GM18873 (cell line): ENCODE data around the gene ALG6.
"Not testable (repeated sequence)": the region's sequence is repeated elsewhere in the genome, so short reads cannot be mapped to it uniquely, and the experiment has no call there.

Source experiments
- ATAC-seq: cut with Tn5 transposase; IDR thresholded peaks from one replicate; pipeline ENCODE4 v1.9.1; 2021; ENCODE audit warnings: mild to moderate bottlenecking, moderate library complexity, moderate number of reproducible peaks; ENCODE audit not compliant: unreplicated experiment, low FRiP score

Gene ALG6

DNA sequence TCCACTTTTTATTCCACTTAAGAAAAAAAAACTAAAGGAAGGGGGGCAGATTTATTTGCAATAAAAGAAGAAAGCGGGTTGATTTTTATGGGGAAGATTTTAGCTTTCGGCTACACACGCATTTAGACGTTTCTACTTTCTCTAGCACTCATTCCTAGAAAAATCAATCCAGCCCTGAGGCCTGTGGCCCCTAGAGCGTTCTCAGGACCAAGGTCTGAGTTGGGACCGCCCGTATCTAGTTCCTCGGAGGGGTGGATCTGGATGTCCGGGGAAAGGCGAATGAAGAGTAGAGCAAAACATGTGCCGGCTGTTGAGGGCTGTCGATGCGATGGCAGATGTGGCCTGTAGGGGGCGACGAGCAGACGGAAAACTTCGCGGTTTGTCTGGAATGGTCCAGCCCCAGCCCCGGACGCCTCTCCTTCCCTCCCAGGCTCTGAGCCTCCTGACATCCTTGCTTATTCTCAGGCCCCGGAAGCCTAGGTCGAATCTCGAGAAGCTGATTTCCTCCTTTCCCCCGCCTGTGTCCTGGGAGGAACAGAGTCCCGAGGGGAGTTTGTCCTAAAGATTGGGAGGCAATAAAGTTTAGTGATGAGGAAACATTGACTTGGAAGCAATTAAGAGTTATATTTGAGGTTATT lies 39.9 kb upstream of the ALG6 start:
- no peak for ATAC-seq

DNA sequence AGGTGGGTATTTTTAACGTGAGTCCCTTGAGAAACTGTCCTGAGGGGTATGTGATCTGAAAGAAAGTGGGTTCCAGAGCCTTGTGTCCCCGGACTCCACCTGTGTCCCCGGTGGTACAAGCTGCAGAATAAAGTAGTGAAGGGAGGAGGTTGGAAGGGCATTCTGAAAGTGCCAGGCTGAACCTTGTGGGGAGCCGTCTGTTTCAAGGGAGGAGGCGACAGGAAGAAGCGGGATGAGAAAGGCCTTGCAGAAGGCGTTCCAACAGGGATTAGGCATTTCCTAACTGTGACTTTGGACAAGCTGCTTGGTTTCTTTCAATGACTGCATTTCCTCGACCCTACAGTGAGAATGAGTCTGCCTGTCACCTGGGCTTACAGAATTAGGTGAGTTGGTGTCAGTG lies 39.3 kb upstream of the ALG6 start:
- ATAC-seq = no peak

GRCh38 chr1:63328781-63329180 lies 38.6 kb upstream of the ALG6 start:
- ATAC-seq = no peak

DNA sequence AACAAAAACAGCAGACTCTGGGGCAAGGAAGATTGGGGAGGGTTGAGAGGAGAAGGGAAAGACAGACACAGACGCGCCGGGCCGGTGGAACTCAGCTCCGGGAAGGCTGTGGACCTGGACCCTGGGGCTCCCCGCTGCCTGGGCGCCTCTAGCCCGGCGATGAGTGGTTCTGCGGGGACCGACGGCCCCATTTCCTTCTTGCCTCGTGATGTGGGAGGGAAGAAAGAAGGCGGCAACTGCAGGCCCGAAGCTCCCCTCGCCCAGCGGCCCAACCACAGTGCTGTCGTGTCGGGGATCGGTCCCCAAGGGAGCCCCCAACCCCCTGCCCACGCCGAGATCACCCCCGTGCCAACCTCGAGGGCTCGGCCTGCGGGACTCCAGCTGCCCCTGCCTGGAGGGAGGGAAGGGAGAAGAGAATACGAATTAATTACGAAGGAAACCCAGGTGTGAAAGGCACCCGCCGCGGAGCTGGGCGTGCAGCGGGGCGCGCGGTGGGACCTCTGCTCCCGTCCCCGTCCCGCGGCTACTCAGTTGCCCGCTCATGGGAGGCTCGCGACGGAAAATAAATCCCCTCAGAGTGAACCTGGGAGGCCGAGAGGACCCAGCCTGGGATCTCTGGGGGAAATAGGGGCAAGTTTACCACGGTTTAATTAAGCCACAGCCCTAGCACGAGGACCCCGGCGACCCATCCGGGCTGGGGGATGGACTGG lies 37.7 kb upstream of the ALG6 start:
- no peak for ATAC-seq

DNA sequence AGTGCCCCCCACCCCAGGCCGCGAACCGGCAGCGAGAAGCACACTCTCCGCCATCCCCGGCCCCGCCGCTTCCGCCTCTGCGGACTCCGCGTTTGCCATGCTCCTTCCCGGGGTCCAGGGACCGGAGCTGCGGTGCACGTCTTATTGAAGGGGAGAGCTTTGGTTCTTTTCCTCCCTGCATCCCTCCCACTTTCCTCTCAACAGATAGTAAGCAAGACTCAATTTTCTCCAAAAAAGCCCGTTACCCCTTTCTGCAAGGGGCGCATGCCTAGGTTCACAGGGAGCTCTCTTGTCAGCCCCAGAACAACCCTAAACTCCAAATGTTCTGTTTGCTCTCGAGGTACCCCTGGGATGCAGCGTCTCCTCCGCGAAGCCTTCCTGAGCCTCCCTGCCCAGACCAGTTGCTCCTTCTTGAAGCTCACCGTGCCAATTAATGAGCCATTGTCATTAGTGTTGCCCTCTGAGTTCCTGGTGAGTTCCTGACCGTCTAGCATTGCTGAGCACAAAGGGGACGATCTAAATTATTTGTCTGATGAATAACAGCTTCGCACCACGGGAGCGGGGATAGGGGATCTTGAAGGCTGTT lies 37.0 kb upstream of the ALG6 start:
- no peak for ATAC-seq

DNA sequence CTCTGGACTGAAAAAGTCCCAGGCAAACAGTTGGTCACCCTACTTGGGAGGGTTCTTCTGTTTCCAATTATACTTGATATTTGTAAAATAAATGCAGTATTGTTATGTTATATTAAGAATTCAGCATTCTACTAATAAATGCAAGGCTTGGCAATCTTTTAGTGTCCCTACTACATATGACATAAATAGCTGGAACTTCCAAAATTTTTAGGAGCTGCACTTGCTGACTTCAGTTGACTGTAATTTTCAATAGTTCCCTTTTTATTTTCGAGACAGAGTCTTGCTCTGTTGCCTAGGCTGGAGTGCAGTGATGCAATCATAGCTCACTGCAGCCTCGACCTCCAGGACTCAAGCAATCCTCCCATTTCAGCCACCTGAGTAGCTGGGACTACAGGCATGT lies 25.0 kb upstream of the ALG6 start:
- no peak for ATAC-seq

DNA sequence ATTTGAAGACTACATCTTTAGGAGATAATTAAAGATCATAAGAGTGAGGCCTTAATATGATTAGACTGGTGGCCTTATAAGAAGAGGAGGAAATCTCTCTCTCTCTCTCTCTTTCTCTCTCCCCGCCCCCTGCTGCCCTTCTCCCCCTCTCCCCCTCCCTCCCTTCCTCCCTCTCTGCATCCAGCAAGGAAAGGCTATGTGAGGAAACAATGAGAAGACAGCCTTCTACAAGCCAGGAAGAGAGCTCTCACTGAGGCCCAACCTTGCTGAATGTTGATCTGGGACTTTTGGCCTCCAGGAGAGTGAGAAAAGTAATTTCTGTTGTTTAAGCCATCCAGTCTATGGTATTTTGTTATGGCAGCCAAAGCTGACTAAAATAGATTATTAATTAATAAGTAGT lies 23.5 kb upstream of the ALG6 start:
- no peak for ATAC-seq

- no peak for ATAC-seq
These were observed 17.1 kb upstream of the ALG6 start for GRCh38 chr1:63350320-63350719.

DNA sequence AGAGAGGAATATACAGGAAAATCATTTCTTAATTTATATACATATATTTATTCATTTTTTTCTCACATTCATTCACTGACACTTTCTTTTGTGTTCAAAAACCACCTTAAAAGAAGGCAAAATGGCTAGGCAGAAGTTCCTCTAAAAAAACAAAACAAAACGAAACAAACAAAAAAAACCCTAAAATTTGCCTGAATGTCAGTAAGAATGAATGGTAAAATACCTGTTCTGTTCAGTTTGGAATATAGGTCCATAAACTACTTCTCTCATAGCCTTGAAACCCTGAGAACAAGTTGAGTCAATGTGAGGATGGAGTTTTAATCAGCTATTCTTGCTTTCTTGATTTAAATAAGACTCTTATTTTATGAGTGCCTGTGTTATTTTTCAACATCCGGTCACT lies 14.7 kb upstream of the ALG6 start:
- ATAC-seq = no peak

GRCh38 chr1:63356234-63356633 lies 11.2 kb upstream of the ALG6 start:
- not testable (repeated sequence) for ATAC-seq

GRCh38 chr1:63359561-63359960 lies 7.9 kb upstream of the ALG6 start:
- no peak for ATAC-seq

DNA sequence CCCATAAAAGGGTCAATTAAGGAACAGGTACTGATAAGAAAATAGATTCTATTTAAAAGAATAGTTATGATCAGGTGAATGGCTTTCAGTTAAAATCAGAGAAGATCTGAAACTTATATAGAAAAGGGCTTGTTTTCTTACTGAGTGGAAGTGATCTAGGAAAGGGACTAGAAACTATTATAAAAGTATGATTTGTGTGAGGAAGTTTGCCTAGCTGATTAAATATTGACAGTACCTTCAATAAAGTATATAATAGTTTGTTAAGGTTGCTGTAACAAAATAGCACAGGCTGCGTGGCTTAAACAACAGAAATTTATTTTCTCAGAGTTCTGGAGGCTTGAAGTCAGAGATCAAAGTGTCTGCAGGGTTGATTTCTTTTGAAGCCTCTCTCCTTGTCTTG lies 5.4 kb upstream of the ALG6 start:
- no peak for ATAC-seq

DNA sequence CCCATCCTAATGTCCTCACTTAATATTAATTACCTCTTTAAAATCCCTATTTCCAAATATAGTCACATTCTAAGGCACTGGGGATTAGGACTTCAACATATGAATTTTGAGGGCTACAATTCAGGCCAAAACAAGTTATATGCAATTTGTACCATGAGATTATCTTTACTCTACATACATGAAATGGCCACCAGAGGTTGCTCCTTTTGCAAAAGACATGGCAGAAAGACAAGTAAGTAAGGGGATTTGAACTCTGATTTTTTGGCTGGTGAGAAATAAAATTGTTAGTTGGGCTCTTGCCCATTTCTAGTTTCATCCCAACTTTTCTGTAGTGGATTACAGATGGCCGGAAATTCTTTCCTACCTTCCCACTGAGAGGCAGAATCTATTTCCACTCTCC lies 4.8 kb upstream of the ALG6 start:
- no peak for ATAC-seq

GRCh38 chr1:63363014-63363413 lies 4.4 kb upstream of the ALG6 start:
- no peak for ATAC-seq

DNA sequence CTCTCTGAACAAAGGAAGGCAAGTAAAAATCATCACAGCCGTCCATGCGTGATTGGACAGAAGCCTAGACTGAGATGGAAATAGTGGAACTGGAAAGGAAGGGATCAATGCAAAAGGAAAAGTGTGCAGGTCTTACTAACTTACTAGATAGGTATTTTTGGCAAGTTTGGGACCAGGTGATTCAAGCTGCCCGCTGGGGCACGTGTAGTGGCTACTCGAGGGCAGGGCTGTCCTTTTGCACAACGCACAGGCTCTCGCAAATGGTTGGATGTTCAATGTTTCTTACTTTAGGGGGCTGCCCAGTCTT lies 566 bp upstream of the ALG6 start:
- no peak for ATAC-seq

DNA sequence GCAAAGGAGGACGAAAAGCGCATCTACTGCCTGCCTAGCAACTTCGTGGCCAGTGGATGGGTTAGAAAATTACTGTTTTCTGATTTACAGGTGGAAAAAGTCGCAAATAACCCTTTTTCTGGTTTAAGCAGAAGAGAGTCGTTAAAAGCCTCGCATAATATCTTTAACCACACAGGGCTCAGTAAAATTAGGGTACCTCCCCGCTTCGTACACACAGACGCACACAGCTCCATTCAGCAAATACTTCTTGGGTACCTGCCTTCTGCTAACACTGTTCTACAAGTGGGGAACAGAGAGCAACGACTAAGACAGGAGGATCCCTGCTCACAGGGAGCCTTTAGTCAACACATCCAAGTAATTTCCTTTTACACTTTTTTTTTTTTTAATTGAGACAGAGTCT lies 704 bp downstream of the ALG6 start:
- ATAC-seq = no peak

- ATAC-seq = no peak
These were observed 12.2 kb downstream of the ALG6 start for GRCh38 chr1:63379583-63379982.

DNA sequence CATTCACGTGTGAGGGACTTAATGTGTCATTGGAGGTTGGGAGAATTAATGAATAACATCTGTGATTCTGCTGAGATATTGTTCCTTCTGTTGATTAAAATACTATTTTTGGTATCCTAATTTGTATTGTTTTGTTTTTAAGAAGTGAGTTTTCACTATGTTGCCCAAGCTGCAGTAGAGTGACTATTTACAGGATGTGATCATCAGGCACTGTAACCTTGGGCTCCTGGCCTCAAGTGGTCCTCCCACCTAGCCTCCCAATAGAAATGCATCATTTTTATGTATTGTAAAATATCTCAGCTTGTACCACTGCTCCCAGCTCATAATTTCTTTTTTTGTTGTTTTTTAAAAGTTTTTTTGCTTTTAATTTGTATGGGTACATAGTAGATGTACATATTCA lies 14.3 kb downstream of the ALG6 start:
- no peak for ATAC-seq

GRCh38 chr1:63401945-63402344 lies 34.5 kb downstream of the ALG6 start:
- ATAC-seq = no peak

DNA sequence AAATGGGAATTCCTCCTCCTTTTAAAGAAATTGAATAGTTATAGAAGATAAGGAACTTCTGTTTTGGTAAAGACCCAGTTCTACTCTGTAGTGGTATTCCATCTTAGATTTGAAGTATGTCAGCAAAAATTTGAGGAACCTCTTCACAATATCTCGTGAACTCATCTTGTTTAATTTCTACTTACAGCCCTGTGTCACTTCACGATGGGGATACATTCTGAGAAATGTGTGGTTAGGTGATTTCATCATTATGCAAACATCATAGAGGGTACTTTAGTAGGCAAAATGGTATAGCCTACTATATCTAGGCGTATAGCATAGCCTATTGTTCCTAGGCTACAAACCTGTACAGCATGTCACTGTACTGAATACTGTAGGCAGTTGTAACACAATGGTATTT lies 36.0 kb downstream of the ALG6 start:
- no peak for ATAC-seq

DNA sequence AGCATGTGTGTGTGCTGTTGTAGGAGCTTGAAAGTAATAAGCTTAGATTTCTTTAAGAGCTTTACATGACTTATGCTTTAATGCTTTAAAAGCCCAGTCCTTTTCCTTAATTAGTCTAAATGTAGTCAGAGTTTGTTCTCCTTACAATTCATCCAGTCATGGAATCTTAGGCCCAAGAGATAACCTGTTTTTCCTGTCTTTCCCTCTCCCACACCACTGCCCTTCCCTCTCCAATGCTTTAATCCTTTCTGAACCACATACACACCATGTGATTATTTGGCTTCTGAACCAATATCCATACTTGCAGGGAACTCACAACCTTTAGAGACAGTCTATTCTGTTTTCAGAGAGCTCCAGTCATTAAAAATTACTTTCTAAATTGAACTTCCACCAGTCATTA lies 37.6 kb downstream of the ALG6 start:
- no peak for ATAC-seq

DNA sequence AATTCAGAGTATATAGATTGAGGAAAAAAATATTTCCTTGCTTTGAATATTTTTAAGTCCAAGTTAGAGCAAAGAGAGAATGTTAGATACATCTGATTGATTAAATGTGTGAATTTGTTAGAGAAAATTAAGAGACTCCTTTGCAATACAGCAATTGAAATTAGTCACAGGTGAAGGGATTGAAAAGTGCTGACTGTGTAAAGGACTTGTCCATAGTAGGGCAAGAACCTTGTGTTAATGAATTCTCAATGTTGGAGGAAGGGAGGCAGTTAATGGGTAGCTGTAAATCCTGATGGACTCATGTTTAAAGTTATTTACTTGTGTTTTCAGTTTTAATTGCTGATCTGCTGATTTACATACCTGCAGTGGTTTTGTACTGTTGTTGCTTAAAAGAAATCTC lies 38.6 kb downstream of the ALG6 start:
- no peak for ATAC-seq
